ENCODE data around the gene ARRDC5. TPM values are rescaled to one million over a fixed set of nuclear protein-coding genes. Genes with fewer than 3 reads are reported as not detected.
A peak's percentile ranks its signal among the peaks of the same experiment; 100 is the strongest.
"Not testable (repeated sequence)": the region's sequence is repeated elsewhere in the genome, so short reads cannot be mapped to it uniquely, and the experiment has no call there.

The ARRDC5 gene
- polyA plus RNA-seq, 4 donors, result 0.04 TPM; not detected in 3

- no peak for DNase-seq (ENCODE audit: low read depth in 4 of 4, low spot score in 3 of 4)
Measured at GRCh38 chr19:4871711-4872110, 31.0 kb downstream of the ARRDC5 start.

GRCh38 chr19:4870025-4870700 is 32.5 kb downstream of the ARRDC5 start:
- no peak for DNase-seq (ENCODE audit: low read depth in 4 of 4, low spot score in 3 of 4)

GRCh38 chr19:4868286-4868834 is 34.3 kb downstream of the ARRDC5 start:
- DNase-seq (ENCODE audit: low read depth in 4 of 4, low spot score in 3 of 4), result no peak

GRCh38 chr19:4867534-4868285 is 35.0 kb downstream of the ARRDC5 start, which contains the start of gene PLIN3:
PLIN3 (minus strand) TSS chr19:4867667; CDS start chr19:4861394, 6,273 bp downstream.
- DNase-seq (ENCODE audit: low read depth in 4 of 4, low spot score in 3 of 4), result peak; percentile 86 to 92 (median 88)

GRCh38 chr19:4866595-4867424 is 35.9 kb downstream of the ARRDC5 start:
- peak in 1 of 4 donors; percentile 23 for DNase-seq (ENCODE audit: low read depth in 4 of 4, low spot score in 3 of 4)

- no peak for DNase-seq (ENCODE audit: low read depth in 4 of 4, low spot score in 3 of 4)
Measured at GRCh38 chr19:4861147-4861546, 41.5 kb downstream of the ARRDC5 start.

- no peak for DNase-seq (ENCODE audit: low read depth in 4 of 4, low spot score in 3 of 4)
Measured at GRCh38 chr19:4859697-4860096, 43.0 kb downstream of the ARRDC5 start.

- DNase-seq (ENCODE audit: low read depth in 4 of 4, low spot score in 3 of 4), result not testable (repeated sequence)
Measured at GRCh38 chr19:4856468-4856867, 46.2 kb downstream of the ARRDC5 start.

GRCh38 chr19:4853506-4853905 is 49.2 kb downstream of the ARRDC5 start:
- not testable (repeated sequence) for DNase-seq (ENCODE audit: low read depth in 4 of 4, low spot score in 3 of 4)

GRCh38 chr19:4852484-4852883 is 50.2 kb downstream of the ARRDC5 start:
- DNase-seq (ENCODE audit: low read depth in 4 of 4, low spot score in 3 of 4), result no peak

GRCh38 chr19:4851551-4852290 is 51.0 kb downstream of the ARRDC5 start:
- DNase-seq (ENCODE audit: low read depth in 4 of 4, low spot score in 3 of 4), result peak; percentile 65 to 72 (median 72)

- DNase-seq (ENCODE audit: low read depth in 4 of 4, low spot score in 3 of 4), result no peak
Measured at GRCh38 chr19:4849019-4849418, 53.7 kb downstream of the ARRDC5 start.

- no peak for DNase-seq (ENCODE audit: low read depth in 4 of 4, low spot score in 3 of 4)
Measured at GRCh38 chr19:4847190-4847973, 55.3 kb downstream of the ARRDC5 start.

GRCh38 chr19:4845975-4846374 is 56.7 kb downstream of the ARRDC5 start:
- not testable (repeated sequence) for DNase-seq (ENCODE audit: low read depth in 4 of 4, low spot score in 3 of 4)

GRCh38 chr19:4844348-4845179 is 58.1 kb downstream of the ARRDC5 start:
- peak in 2 of 4 donors; percentile 56 to 58 for DNase-seq (ENCODE audit: low read depth in 4 of 4, low spot score in 3 of 4)

GRCh38 chr19:4843647-4843965 is 59.1 kb downstream of the ARRDC5 start:
- no peak for DNase-seq (ENCODE audit: low read depth in 4 of 4, low spot score in 3 of 4)

Data from right renal pelvis (tissue), 4 donors.